Hematopoietic multipotent progenitor cell (in vitro differentiated cells): ENCODE data around the gene SUN5. TPM values are rescaled to one million over a fixed set of nuclear protein-coding genes. Genes with fewer than 3 reads are reported as not detected.
"Not testable (repeated sequence)": the region's sequence is repeated elsewhere in the genome, so short reads cannot be mapped to it uniquely, and the experiment has no call there.

Source experiments
- DNase-seq, 3 donors: peaks; one replicate each; pipeline ENCODE4 v3.0.0-alpha.2; 2011 to 2015; ENCODE audit warnings: low read depth in 2 of 3, low spot score in 2 of 3
- total RNA-seq: library from RNA; depleted of rRNA; stranded (reverse); fragments of >200 nt; gene quantifications from one replicate; pipeline ENCODE4 v1.2.3, GENCODE V29; 2012

Gene SUN5
- total RNA-seq, 1 donor = not detected

DNA sequence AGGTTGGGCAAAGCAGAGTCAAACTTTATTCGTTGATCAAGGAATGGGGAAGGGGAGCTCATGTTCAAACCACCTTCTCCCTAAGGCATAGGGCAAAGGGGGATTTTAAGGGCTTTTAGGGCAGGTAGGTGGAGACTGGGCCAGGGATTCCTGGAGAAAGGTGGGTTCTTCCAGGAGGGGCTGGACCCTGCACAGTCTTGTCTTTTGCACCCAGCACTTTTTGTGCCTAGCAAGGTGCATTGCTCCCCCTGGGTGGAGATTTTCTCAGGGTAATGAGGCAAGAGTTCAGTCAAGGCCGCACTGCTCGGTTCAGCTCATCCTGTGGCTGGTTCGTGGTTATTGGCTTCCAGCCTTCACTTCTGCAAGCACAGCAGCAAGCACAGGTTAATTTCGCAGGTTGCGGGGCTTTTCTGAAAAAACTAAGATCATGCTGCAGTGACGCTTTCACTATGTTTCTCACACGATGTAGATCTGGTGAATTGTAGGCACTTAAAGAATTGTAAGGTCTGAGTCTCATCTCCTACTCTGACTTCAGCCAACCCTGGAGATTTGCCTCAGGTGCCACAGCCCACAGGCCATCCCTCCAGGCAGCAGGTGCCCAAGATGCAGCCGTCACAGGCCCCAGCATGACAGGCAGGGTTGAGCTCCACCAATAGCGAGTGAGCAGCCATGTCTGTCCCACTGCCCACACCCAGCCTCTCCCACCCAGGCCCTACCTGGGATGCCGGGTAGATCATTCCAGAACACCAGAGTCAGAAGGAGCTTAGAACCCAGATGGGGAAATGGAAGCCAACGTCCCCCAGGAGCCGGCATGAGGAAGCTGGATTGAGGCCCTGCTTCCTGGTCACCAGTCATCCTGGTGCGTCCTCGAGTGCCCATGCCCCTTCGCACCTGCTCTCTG, 37.1 kb downstream of the SUN5 start:
- DNase-seq = peak in 2 of 3 donors; percentile 44 to 54

DNA sequence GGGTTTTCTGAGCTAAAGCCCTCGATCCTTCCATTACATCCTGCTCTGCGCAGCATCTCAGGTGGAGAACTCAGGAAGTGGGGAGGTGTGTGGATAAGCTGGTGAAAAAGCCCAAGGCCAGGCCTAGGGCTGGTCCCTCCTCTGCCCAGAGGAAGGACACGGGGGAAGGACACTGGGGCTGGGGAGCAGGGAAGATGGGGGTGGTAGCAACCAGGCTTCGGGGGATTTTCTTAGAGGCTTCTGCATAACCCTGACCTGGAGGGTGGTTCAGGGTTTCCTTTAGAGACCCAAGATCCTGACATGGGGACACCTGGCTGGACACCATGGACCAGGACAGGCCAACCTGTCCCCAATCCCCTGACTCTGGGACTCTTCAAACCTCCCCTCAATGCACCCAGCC, 37.9 kb downstream of the SUN5 start:
- DNase-seq = no peak

GRCh38 chr20:32965581-32966373, 38.5 kb downstream of the SUN5 start:
- DNase-seq = no peak

GRCh38 chr20:32965115-32965514, 39.1 kb downstream of the SUN5 start:
- DNase-seq = no peak

- no peak for DNase-seq
Measured at GRCh38 chr20:32964575-32964974, 39.7 kb downstream of the SUN5 start.

- no peak for DNase-seq
Measured at GRCh38 chr20:32963176-32963575, 41.1 kb downstream of the SUN5 start.

DNA sequence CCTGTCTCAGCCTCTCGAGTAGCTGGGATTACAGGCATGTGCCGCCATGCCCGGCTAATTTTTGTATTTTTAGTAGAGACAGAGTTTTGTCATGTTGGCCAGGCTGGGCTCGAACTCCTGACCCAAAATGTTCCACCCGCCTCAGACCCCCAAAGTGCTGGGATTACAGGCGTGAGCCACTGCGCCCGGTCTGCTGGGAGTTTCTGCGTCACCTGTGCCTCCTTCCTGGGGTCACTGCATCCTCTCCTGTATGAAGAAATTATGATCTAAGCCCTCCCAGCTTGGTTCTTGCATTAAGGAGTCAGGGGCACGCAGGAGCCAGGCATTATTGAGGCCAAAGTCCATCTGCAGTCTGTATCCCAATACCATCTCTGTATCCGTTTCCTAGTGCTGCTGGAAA, 41.6 kb downstream of the SUN5 start:
- DNase-seq = not testable (repeated sequence)

DNA sequence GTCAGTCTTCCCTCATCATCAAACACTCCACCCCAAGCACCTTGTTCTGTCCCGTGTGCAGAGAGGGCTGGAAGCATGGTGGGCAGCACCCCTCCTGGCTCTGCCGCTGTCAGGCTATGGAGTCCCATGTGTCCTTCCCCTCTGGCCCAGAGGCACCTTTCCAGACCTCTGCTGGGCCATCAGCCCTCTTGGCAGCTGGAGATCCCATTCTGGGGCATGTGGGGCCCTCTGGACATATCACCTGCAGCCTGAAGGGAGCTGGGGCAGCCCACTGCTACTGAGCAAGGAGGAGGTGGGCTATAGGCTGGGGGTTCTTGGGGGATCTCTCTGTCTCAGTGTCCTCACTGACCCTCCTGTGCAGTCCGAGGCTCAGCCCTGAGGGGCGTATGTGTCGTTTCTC, 42.2 kb downstream of the SUN5 start:
- no peak for DNase-seq

DNA sequence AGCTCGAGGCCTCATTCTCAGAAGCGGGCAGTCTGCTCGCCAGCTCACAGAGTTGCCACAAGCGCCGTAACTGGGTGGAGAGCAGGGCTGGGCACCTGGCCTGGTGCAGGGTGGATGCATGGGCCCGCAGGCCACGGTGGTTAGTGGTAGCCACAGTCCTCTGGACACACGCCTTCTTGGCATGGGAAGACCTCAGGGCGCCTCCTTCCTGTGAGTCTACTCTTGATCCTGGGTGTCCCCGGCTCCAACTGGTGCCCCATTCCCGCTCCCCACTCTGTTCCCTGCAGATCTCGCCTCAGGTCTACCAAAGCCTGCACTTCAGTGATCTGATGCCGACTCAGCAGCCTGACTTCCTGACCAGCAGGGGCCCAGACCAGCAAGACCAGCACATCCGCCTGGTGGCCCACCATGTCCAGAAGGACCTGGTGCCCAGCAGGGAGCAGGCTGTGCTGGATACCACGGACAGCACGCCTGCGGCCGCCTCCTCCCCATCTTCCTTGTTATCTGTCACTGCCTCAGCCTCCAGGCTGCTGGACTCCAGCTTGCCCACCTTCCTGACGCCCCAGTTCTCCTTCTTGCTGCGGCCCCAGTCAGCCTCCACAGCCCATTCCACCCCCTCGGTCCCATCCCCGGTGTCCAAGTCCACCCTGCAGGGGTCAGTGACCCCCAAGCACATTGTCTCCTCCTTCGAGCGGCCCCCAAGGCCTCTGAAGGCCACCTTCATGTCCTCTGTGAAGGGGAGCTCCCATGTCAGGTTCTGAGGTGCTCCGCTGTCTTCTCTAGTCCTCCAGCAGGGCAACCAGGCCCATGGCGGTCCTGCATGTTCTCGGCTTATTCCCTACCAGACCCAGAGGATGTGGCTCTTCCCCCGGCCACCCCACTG, 43.1 kb downstream of the SUN5 start:
- DNase-seq = no peak

GRCh38 chr20:32960222-32960518, 44.1 kb downstream of the SUN5 start:
- no peak for DNase-seq

DNA sequence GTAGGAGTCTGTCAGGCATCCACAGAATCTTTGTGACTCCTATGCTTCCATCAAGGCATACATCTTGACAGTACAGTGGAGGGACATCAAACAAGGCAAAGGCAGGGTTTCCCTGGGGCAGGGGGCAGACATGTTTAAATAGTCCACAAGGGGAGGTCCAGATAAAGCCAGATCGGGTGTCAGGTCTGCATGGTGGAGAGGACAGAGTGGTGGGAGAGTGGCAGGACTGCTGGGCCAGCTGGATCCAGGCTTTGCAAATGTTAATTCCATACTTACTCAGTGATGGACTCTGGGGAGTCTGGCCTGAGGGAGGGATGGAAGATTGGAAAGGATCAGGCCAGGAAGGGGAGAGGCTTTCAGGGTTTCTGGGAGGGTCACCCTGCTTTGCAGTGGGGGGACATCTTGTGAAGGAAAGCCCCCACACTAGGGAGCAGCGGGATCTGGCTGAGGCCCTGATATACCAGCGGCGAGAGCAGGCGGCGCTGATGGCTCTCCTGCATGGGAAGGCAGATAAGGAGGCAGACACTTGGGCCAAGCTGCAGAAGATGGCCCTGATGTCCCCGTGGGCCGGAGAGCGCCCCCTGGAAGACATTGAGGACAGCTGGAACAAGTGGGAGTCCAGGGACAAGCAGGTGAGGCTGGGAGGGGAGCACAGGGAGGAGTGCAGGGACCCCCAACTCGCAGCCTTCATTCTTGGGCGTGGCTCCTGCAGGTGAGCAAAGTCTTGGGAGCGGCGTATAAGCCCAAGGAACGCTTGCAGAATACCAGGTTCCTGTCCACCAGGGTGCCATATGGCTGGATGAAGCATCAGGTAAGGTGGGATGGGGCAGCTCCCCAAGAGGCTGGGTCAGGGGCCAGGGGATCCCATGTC, 44.6 kb downstream of the SUN5 start:
- no peak for DNase-seq

DNA sequence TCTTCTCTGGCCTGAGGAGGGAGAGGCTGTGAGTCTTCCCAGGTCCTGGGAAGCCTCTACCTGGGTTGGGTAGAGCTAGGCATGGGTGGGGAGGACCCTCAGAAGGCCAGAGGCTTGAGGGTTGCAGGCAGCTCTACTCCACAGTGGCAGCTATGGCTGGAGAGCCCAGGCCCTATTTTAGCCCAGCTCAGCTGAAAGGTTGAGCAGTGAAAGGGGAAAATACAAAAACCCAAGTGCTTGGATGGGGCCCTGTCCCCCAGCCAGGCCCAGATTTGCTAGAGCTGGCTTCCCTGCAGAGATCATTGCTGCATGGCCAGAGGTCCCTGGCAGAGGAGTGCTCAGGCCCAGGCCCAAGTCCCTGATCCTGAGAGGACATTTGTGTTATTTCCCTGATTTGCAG, 45.7 kb downstream of the SUN5 start:
- DNase-seq = no peak

- no peak for DNase-seq
Measured at GRCh38 chr20:32957459-32957858, 46.8 kb downstream of the SUN5 start.

DNA sequence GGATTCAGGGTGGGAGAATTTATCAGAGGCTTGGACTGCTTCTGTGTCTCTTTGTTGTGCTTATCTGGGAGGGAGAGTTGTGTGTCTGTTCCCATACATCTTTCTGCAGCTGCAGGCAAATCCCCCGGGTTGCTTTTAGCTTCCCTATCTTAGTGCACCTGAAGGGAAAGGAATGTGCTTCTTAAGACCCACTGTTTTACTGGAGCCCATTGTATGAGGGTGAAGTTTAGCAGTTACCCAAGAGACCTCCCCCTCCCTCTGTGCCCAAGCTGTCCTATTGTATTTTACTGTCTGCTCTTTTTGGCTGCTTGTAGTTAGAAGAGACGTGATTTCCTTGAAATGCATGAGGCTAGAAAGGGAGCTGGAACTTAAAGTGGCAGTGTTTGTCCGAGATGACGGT, 53.7 kb downstream of the SUN5 start:
- DNase-seq = not testable (repeated sequence)

- DNase-seq = no peak
Measured at GRCh38 chr20:32946629-32947028, 57.6 kb downstream of the SUN5 start.

GRCh38 chr20:32945710-32946221, 58.5 kb downstream of the SUN5 start:
- no peak for DNase-seq

GRCh38 chr20:32943490-32944052, 60.7 kb downstream of the SUN5 start:
- DNase-seq = no peak

DNA sequence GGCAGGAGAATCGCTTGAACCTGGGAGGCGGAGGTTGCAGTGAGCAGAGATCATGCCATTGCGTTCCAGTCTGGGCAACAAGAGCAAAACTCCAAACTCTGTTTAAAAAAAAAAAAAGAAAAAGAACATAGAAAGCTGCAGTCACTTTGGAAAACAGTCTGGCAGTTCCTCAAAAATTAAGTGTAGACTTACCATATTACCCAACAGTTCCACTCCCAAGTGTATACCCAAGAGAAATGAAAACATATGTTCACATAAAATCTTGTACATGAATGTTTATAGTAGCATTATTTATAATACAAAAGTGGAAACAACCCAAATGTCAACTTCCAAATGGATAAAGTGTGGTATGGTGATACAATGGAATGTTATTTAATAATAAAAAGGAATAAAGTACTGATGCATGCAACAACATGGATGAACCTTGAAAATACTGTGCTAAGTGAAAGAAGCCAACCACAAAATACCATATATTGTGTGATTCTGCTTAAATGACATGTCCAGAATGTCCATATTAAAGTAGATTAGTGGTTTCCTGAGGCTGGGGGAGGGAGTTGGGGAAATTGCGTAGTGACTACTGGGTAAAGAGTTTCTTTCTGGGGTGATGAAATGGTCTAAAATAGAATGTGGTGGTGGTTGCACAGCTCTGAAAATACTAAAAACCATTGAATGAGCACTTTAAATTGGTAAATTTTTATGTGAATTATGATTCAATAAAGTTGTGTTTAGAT, 62.9 kb downstream of the SUN5 start:
- no peak for DNase-seq

DNA sequence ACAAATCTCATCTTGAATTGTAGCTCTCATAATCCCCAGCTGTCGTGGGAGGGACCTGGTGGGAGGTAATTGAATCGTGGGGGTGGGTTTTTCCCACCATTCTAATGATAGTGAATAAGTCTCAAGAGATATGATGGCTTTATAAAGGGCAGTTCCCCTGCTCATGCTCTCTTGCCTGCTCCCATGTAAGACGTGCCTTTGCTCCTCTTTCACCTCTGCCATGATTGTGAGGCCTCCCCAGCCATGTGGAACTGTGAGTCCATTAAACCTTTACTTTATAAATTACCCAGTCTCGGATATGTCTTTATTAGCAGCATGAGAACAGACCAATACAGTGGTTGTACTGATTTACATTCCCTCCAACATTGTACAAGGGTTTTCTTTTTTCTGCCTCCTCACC, 69.7 kb downstream of the SUN5 start:
- DNase-seq = no peak
